Stimulated activated naive CD4-positive, alpha-beta T cell (primary cell): ENCODE data around the gene PDZD2.

Source experiments
- DNase-seq, 6 experiments: peaks; one replicate each; lab custom pipeline; 2025; lab: John Stamatoyannopoulos, UW

PDZD2 gene

GRCh38 chr5:31867219-31867618 lies 228.3 kb downstream of the PDZD2 start:
- peak in 3 of 6 experiments; percentile 34 to 64 (median 63) for DNase-seq

- DNase-seq = no peak
These were observed 241.5 kb downstream of the PDZD2 start for GRCh38 chr5:31880449-31880848.

GRCh38 chr5:31884896-31885295 lies 246.0 kb downstream of the PDZD2 start:
- DNase-seq = no peak

GRCh38 chr5:31886206-31886605 lies 247.3 kb downstream of the PDZD2 start:
- no peak for DNase-seq

- no peak for DNase-seq
These were observed 248.6 kb downstream of the PDZD2 start for GRCh38 chr5:31887556-31887955.

- no peak for DNase-seq
These were observed 249.6 kb downstream of the PDZD2 start for GRCh38 chr5:31888564-31888963.

GRCh38 chr5:31889001-31889561 lies 250.2 kb downstream of the PDZD2 start:
- no peak for DNase-seq

- DNase-seq = no peak
These were observed 251.1 kb downstream of the PDZD2 start for GRCh38 chr5:31890046-31890445.

GRCh38 chr5:31894141-31894540 lies 255.2 kb downstream of the PDZD2 start:
- no peak for DNase-seq

GRCh38 chr5:31895199-31895820 lies 256.4 kb downstream of the PDZD2 start:
- DNase-seq = no peak

GRCh38 chr5:31898036-31898632 lies 259.2 kb downstream of the PDZD2 start:
- DNase-seq = no peak

- DNase-seq = no peak
These were observed 261.4 kb downstream of the PDZD2 start for GRCh38 chr5:31900296-31900865.

- no peak for DNase-seq
These were observed 263.0 kb downstream of the PDZD2 start for GRCh38 chr5:31901807-31902530.

GRCh38 chr5:31908396-31908795 lies 269.5 kb downstream of the PDZD2 start:
- peak in 3 of 6 experiments; percentile 10 to 18 (median 11) for DNase-seq

GRCh38 chr5:31909073-31909472 lies 270.1 kb downstream of the PDZD2 start:
- no peak for DNase-seq

- no peak for DNase-seq
These were observed 272.6 kb downstream of the PDZD2 start for GRCh38 chr5:31911291-31912265.

GRCh38 chr5:31913808-31914207 lies 274.9 kb downstream of the PDZD2 start:
- DNase-seq = no peak

- DNase-seq = no peak
These were observed 277.4 kb downstream of the PDZD2 start for GRCh38 chr5:31916327-31916726.

GRCh38 chr5:31918739-31919138 lies 279.8 kb downstream of the PDZD2 start:
- DNase-seq = no peak

GRCh38 chr5:31921852-31922305 lies 282.9 kb downstream of the PDZD2 start:
- DNase-seq = no peak

- DNase-seq = no peak
These were observed 285.1 kb downstream of the PDZD2 start for GRCh38 chr5:31924005-31924404.
